Calu3 (cell line): ENCODE data around the gene FZR1. TPM values are rescaled to one million over a fixed set of nuclear protein-coding genes. Genes with fewer than 3 reads are reported as not detected.
A peak's percentile ranks its signal among the peaks of the same experiment; 100 is the strongest.

Source experiments
- BruUV-seq: library from RNA; stranded (reverse); fragments of 400-500 nt; replicated peaks from 2 replicates; lab custom pipeline; 2021; lab: Mats Ljungman, UMichigan
- CTCF ChIA-PET: fragments of 300-600 bp; sonication (Branson Sonifier 250); formaldehyde crosslinking; loops from one replicate; lab custom pipeline; 2022; ENCODE audit warnings: antibody characterized with exemption; lab: Charles Lee
- DNase-seq: peaks from one replicate; pipeline ENCODE4 v3.0.0; 2022
- H3K27ac Mint-ChIP-seq: one replicate; pipeline ENCODE4 v1.8.0; 2022; ENCODE audit warnings: mixed read lengths; ENCODE audit not compliant: unreplicated experiment
- H3K27me3 Mint-ChIP-seq: one replicate; pipeline ENCODE4 v1.8.0; 2022; ENCODE audit warnings: mixed read lengths; ENCODE audit not compliant: unreplicated experiment
- H3K36me3 Mint-ChIP-seq: one replicate; pipeline ENCODE4 v1.8.0; 2022; ENCODE audit warnings: mild to moderate bottlenecking, moderate library complexity, mixed read lengths; ENCODE audit not compliant: insufficient read depth, unreplicated experiment
- H3K4me1 Mint-ChIP-seq: one replicate; pipeline ENCODE4 v1.8.0; 2022; ENCODE audit warnings: mild to moderate bottlenecking, low read depth, mixed read lengths; ENCODE audit not compliant: unreplicated experiment
- H3K4me3 Mint-ChIP-seq: one replicate; pipeline ENCODE4 v1.8.0; 2022; ENCODE audit warnings: mild to moderate bottlenecking, low read depth, moderate library complexity, mixed read lengths; ENCODE audit not compliant: unreplicated experiment
- H3K9me3 Mint-ChIP-seq: one replicate; pipeline ENCODE4 v1.8.0; 2022; ENCODE audit warnings: low read depth, mixed read lengths; ENCODE audit not compliant: unreplicated experiment
- CTCF ChIP-seq: fragments of 200-600 bp; IDR thresholded peaks from one replicate; pipeline ENCODE4 v1.8.0; 2022; ENCODE audit warnings: antibody characterized with exemption; ENCODE audit not compliant: unreplicated experiment
- intact Hi-C: fragments of 100-400 bp; cut with micrococcal nuclease; formaldehyde crosslinking; loops from one replicate; pipeline ENCODE4 v1.10.0; 2022; ENCODE audit not compliant: unreplicated experiment
- total RNA-seq: library from RNA; stranded (reverse); gene quantifications from 2 replicates; pipeline ENCODE4 v1.2.3, GENCODE V29; 2022

Gene FZR1
- total RNA-seq, 1 experiment from 2014 or later: 33.1 TPM

- BruUV-seq: no TSS peak
- DNase-seq: no peak
- Mint-ChIP-seq H3K27me3 (no peaks in the 10 kb centered on the region), H3K27ac (no peak overlapping the region), H3K36me3 (peaks cover 24% of the 10 kb centered on the region), H3K9me3 (no peaks in the 10 kb centered on the region), H3K4me1 (peaks cover 10% of the 10 kb centered on the region), H3K4me3 (no peak overlapping the region)
- no peak for TF ChIP-seq CTCF
- CTCF ChIA-PET: no interaction called here
- intact Hi-C loops: no loop called here
Observed at GRCh38 chr19:3549816-3550215, 43.7 kb downstream of the FZR1 start.

- no peak overlapping the region for H3K27ac Mint-ChIP-seq
- intact Hi-C loops: no loop called here
- no peak for TF ChIP-seq CTCF
- CTCF ChIA-PET: no interaction called here
- peaks cover 4% of the 10 kb centered on the region for H3K4me1 Mint-ChIP-seq
- H3K36me3 Mint-ChIP-seq: peaks cover 14% of the 10 kb centered on the region
- no peak for DNase-seq
- H3K4me3 Mint-ChIP-seq: no peak overlapping the region
- BruUV-seq: no TSS peak
- no peaks in the 10 kb centered on the region for H3K9me3 Mint-ChIP-seq
- H3K27me3 Mint-ChIP-seq: no peaks in the 10 kb centered on the region
Observed at GRCh38 chr19:3550947-3551791, 45.1 kb downstream of the FZR1 start.

- Mint-ChIP-seq H3K4me3 (no peak overlapping the region), H3K27ac (no peak overlapping the region), H3K27me3 (no peaks in the 10 kb centered on the region), H3K36me3 (peaks cover 19% of the 10 kb centered on the region), H3K9me3 (no peaks in the 10 kb centered on the region), H3K4me1 (peaks cover 10% of the 10 kb centered on the region)
- CTCF ChIA-PET: no interaction called here
- TF ChIP-seq CTCF: no peak
- intact Hi-C loops: no loop called here
- no TSS peak for BruUV-seq
- no peak for DNase-seq
Observed at GRCh38 chr19:3551792-3552095, 45.6 kb downstream of the FZR1 start.

GRCh38 chr19:3554254-3555083, 48.4 kb downstream of the FZR1 start:
- H3K4me1 Mint-ChIP-seq: peaks cover 10% of the 10 kb centered on the region
- no peak overlapping the region for H3K4me3 Mint-ChIP-seq
- CTCF ChIA-PET: interaction anchor here (0.6 kb wide), 1 partner anchor 1022 kb away, joined by 3 read pairs; no protein-coding TSS in a partner anchor
- BruUV-seq: TSS peak; percentile 55
- peaks cover 31% of the 10 kb centered on the region for H3K36me3 Mint-ChIP-seq
- no peak for DNase-seq
- no peaks in the 10 kb centered on the region for H3K27me3 Mint-ChIP-seq
- H3K9me3 Mint-ChIP-seq: no peaks in the 10 kb centered on the region
- no peak for TF ChIP-seq CTCF
- intact Hi-C loops: no loop called here
- H3K27ac Mint-ChIP-seq: no peak overlapping the region
